Upper lobe of left lung (tissue), 6 donors: Measurements from ENCODE around the gene THEMIS2. TPM values are rescaled to one million over a fixed set of nuclear protein-coding genes. Genes with fewer than 3 reads are reported as not detected.

ENCODE experiments used
- ATAC-seq, 2 donors: fragments of 200-7000 bp; cut with Tn5 transposase; one replicate each; pipeline ENCODE4 v1.9.1; 2022; ENCODE audit warnings: mild to moderate bottlenecking in 2 of 2, moderate library complexity in 2 of 2; ENCODE audit not compliant: low FRiP score in 2 of 2
- DNase-seq, 2 donors: peaks; one replicate each; pipeline ENCODE4 v3.0.0-alpha.2; 2019 to 2020
- H3K27ac ChIP-seq, 4 donors: fragments of 200-600 bp; sonication (generic); one replicate each; pipeline ENCODE4 v1.5.1; 2016 to 2019
- H3K27me3 ChIP-seq, 4 donors: fragments of 200-600 bp; sonication (generic); one replicate each; pipeline ENCODE4 v1.5.1; 2017 to 2019
- H3K36me3 ChIP-seq, 4 donors: fragments of 200-600 bp; sonication (generic); one replicate each; pipeline ENCODE4 v1.5.1; 2016 to 2019
- H3K4me1 ChIP-seq, 4 donors: fragments of 200-600 bp; sonication (generic); one replicate each; pipeline ENCODE4 v1.5.1; 2018 to 2019
- H3K4me3 ChIP-seq, 4 donors: fragments of 200-600 bp; sonication (generic); one replicate each; pipeline ENCODE4 v1.5.1; 2017 to 2019; ENCODE audit warnings: mild to moderate bottlenecking in 2 of 4, moderate library complexity in 1 of 4
- H3K9me3 ChIP-seq, 4 donors: fragments of 200-600 bp; sonication (generic); one replicate each; pipeline ENCODE4 v1.5.1; 2018 to 2019
- CTCF ChIP-seq, 6 experiments: fragments of 450-650 bp in 4 of 6; fragments of 200-600 bp in 2 of 6; sonication (generic) in 2 of 6; IDR thresholded peaks; one replicate each; pipeline ENCODE4 v1.5.1; 2016 to 2019; ENCODE audit warnings: antibody characterized with exemption in 6 of 6
- EP300 ChIP-seq, 4 donors: sonication (generic); formaldehyde crosslinking; IDR thresholded peaks; one replicate each; pipeline ENCODE4 v1.5.1; 2017; ENCODE audit warnings: antibody characterized with exemption in 4 of 4, control low read depth in 2 of 4
- POLR2A ChIP-seq, 4 donors: fragments of 450-650 bp; IDR thresholded peaks; one replicate each; pipeline ENCODE4 v1.5.1; 2016 to 2017; ENCODE audit warnings: antibody characterized with exemption in 4 of 4, mild to moderate bottlenecking in 2 of 4
- POLR2AphosphoS5 ChIP-seq, 2 donors: sonication (generic); formaldehyde crosslinking; IDR thresholded peaks; one replicate each; pipeline ENCODE4 v1.5.1; 2017; ENCODE audit warnings: antibody characterized with exemption in 2 of 2
- WGBS, 2 donors: methylation state at CpG; one replicate each; pipeline ENCODE4 v1.1.5; 2017 to 2018; 5-methylcytosine and 5-hydroxymethylcytosine counted together
- total RNA-seq, 6 donors: library from RNA; depleted of rRNA in 4 of 6; stranded (reverse); fragments of >200 nt in 4 of 6; gene quantifications; one replicate each; pipeline versions ENCODE4 v1.1.0 to v1.2.1, GENCODE V29; 2016 to 2021
- donor health status: DM: no; HTN: no; CAD: no; lungs with moderate emphysema.
- donor health status: DM: no; HTN: yes; CAD: no; lungs with severe emphysema.

THEMIS2 gene
- total RNA-seq, 6 donors from 2014 or later: 59.5 to 216 (median 130) TPM

GRCh38 chr1:27885114-27885528 is 12.8 kb downstream of the THEMIS2 start:
- peak overlapping the region; percentile 83 to 90 (median 88) for H3K27ac ChIP-seq
- WGBS, 2 donors: 49 to 84% methylated on average over 7 to 8 of the region's 8 CpGs

GRCh38 chr1:27885621-27886352 is 13.4 kb downstream of the THEMIS2 start:
- peak overlapping the region; percentile 83 to 90 (median 88) for H3K27ac ChIP-seq
- H3K27me3 ChIP-seq: no peaks in the 10 kb centered on the region
- peaks cover 0 to 51% (median 23%) of the 10 kb centered on the region in 4 donors for H3K4me1 ChIP-seq
- WGBS, 2 donors: 58 to 79% methylated on average over 9 to 15 of the region's 15 CpGs
- DNase-seq (peak in 1 of 2 donors; percentile 48), ATAC-seq (peak; percentile 61 to 75)
- peaks cover 2 to 48% (median 31%) of the 10 kb centered on the region in 4 donors for H3K36me3 ChIP-seq
- no peaks in the 10 kb centered on the region for H3K9me3 ChIP-seq
- H3K4me3 ChIP-seq: no peak overlapping the region
- peak in 2 of 4 donors; percentile 48 to 63 for TF ChIP-seq EP300 (IDR thresholded peaks at IDR 0.05)
- no peak for TF ChIP-seq CTCF (IDR thresholded peaks at IDR 0.05)
- peak; percentile 28 to 87 for TF ChIP-seq POLR2AphosphoS5 (IDR thresholded peaks at IDR 0.05)

More at GRCh38 chr1:27885114-27885528, 12.8 kb downstream of the THEMIS2 start:
- peaks cover 2 to 48% (median 29%) of the 10 kb centered on the region in 4 donors for H3K36me3 ChIP-seq
- no peaks in the 10 kb centered on the region for H3K27me3 ChIP-seq
- TF ChIP-seq POLR2AphosphoS5 (IDR thresholded peaks at IDR 0.05): peak in 1 of 2 donors; percentile 55
- TF ChIP-seq CTCF (IDR thresholded peaks at IDR 0.05): no peak
- no peak for TF ChIP-seq POLR2A (IDR thresholded peaks at IDR 0.05)
- DNase-seq: peak in 1 of 2 donors; percentile 55
- H3K4me1 ChIP-seq: peaks cover 0 to 45% (median 23%) of the 10 kb centered on the region in 4 donors
- H3K9me3 ChIP-seq: no peaks in the 10 kb centered on the region
- peak; percentile 35 to 76 for ATAC-seq
- H3K4me3 ChIP-seq: peak overlapping the region in 1 of 4 donors; percentile 3

- WGBS, 2 donors: 68 to 90% methylated on average over 1 to 2 of the region's 2 CpGs
- H3K36me3 ChIP-seq: peaks cover 2 to 53% (median 31%) of the 10 kb centered on the region in 4 donors
- peak overlapping the region; percentile 71 to 90 (median 82) for H3K27ac ChIP-seq
- H3K4me3 ChIP-seq: no peak overlapping the region
- no peak for ATAC-seq
- no peak for DNase-seq
- no peaks in the 10 kb centered on the region for H3K9me3 ChIP-seq
- TF ChIP-seq POLR2A (IDR thresholded peaks at IDR 0.05) (no peak), CTCF (IDR thresholded peaks at IDR 0.05) (no peak)
- H3K4me1 ChIP-seq: peaks cover 0 to 51% (median 23%) of the 10 kb centered on the region in 4 donors
- no peaks in the 10 kb centered on the region for H3K27me3 ChIP-seq
These were observed 14.0 kb downstream of the THEMIS2 start for GRCh38 chr1:27886353-27886679.

GRCh38 chr1:27886744-27887143 is 14.4 kb downstream of the THEMIS2 start:
- H3K4me3 ChIP-seq: no peak overlapping the region
- WGBS, 2 donors: 64 to 82% methylated on average over 3 of the region's 3 CpGs

More at GRCh38 chr1:27886744-27887143, 14.4 kb downstream of the THEMIS2 start:
- no peak for TF ChIP-seq EP300 (IDR thresholded peaks at IDR 0.05)
- TF ChIP-seq POLR2A (IDR thresholded peaks at IDR 0.05): no peak
- no peak for TF ChIP-seq CTCF (IDR thresholded peaks at IDR 0.05)
- TF ChIP-seq POLR2AphosphoS5 (IDR thresholded peaks at IDR 0.05): no peak
- Histone ChIP-seq H3K9me3 (no peaks in the 10 kb centered on the region), H3K4me1 (peaks cover 0 to 51% (median 23%) of the 10 kb centered on the region in 4 donors), H3K27me3 (no peaks in the 10 kb centered on the region), H3K36me3 (peaks cover 4 to 57% (median 34%) of the 10 kb centered on the region in 4 donors), H3K27ac (peak overlapping the region; percentile 71 to 90 (median 82))
- DNase-seq (no peak), ATAC-seq (no peak)
